ACC112 (cell line): Measurements from ENCODE around the gene A2M.

Source experiments
- H2AFZ ChIP-seq: fragments of 200-600 bp; sonication (generic); one replicate; pipeline ENCODE4 v1.6.0; 2017; ENCODE audit warnings: antibody characterized with exemption, low read length; ENCODE audit not compliant: unreplicated experiment
- H3K27ac ChIP-seq: fragments of 200-600 bp; sonication (generic); 2 replicates; pipeline ENCODE4 v1.5.1; 2014; ENCODE audit warnings: low read depth, mild to moderate bottlenecking, antibody characterized with exemption, low read length, moderate library complexity
- H3K27me3 ChIP-seq: fragments of 200-600 bp; sonication (generic); 2 replicates; pipeline ENCODE4 v1.6.1; 2014; ENCODE audit warnings: mild to moderate bottlenecking, antibody characterized with exemption, low read length, moderate library complexity, mixed read lengths; ENCODE audit not compliant: insufficient read depth
- H3K36me3 ChIP-seq: fragments of 200-600 bp; sonication (generic); 2 replicates; pipeline ENCODE4 v1.6.1; 2016; ENCODE audit warnings: mild to moderate bottlenecking, antibody characterized with exemption, low read length, moderate library complexity, mixed read lengths; ENCODE audit not compliant: insufficient read depth
- H3K4me1 ChIP-seq: fragments of 200-600 bp; sonication (generic); one replicate; pipeline ENCODE4 v1.6.1; 2016; ENCODE audit warnings: low read length, mixed read lengths; ENCODE audit not compliant: insufficient read depth, unreplicated experiment, control insufficient read depth
- H3K4me3 ChIP-seq: fragments of 200-600 bp; sonication (generic); 2 replicates; pipeline ENCODE4 v1.5.1; 2014; ENCODE audit warnings: mild to moderate bottlenecking, low read depth, low read length
- H3K79me2 ChIP-seq: fragments of 200-600 bp; sonication (generic); one replicate; pipeline ENCODE4 v1.6.0; 2016; ENCODE audit warnings: low read length; ENCODE audit not compliant: control insufficient read depth, unreplicated experiment, insufficient read depth

Gene A2M

DNA sequence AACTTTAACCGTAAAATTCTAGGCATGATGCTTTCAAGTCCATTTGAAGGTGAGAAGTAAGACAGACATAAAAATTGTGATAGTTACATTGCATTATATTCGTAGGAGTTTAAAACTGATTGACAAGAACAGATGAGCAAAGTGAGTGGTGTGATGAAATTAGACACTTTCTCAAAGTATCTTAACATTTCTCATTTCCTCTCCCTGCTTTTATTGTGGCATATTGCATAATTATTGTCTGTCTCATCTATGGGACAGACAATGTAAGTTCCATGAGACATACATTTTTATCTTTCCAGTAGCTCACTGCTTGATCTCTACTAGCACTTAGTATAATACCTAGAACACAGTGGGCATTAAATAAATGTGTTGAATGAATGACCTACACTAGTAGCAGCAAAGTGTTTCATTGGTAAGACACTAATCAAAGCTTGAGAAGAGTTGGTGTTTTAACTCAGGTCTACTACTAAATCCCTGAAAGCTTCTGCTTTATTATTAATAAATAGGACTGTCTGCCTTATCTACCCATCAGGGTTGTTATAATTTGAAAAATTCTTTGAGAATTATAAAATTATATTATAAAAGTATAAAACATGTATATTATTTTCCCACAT is 19.0 kb downstream of the A2M start:
- no peak overlapping the region for H3K27ac ChIP-seq
- H3K27me3 ChIP-seq = no peaks in the 10 kb centered on the region
- no peaks in the 10 kb centered on the region for H3K4me1 ChIP-seq
- no peaks in the 10 kb centered on the region for H3K36me3 ChIP-seq
- no peaks in the 10 kb centered on the region for H3K79me2 ChIP-seq
- no peak overlapping the region for H2AFZ ChIP-seq
- H3K4me3 ChIP-seq = no peak overlapping the region

DNA sequence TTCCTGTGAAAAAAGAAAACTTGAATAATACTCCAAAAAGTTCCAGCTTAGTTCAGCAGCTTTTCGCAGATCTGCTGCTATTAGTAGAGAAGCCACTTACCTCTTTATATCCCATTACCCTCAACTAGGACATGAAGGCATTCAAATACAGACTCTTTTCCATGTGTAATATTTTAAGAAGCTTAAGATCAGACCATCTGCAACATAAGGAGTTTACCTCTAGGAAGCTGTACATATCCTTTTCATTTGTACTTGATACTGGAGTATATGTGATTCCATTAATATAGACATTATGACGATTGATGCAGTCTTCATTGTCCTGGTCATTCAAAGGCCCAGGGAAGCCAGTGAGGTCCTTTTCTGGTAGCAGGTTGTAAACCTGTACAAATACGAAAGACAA is 20.4 kb downstream of the A2M start:
- Histone ChIP-seq H3K27ac (no peak overlapping the region), H3K4me3 (no peak overlapping the region), H2AFZ (no peak overlapping the region), H3K36me3 (no peaks in the 10 kb centered on the region), H3K27me3 (no peaks in the 10 kb centered on the region), H3K79me2 (no peaks in the 10 kb centered on the region), H3K4me1 (no peaks in the 10 kb centered on the region)

- no peaks in the 10 kb centered on the region for H3K36me3 ChIP-seq
- H2AFZ ChIP-seq = no peak overlapping the region
- H3K27me3 ChIP-seq = no peaks in the 10 kb centered on the region
Observed at GRCh38 chr12:9094512-9095206, 21.1 kb downstream of the A2M start.

GRCh38 chr12:9091891-9092598 is 23.7 kb downstream of the A2M start:
- Histone ChIP-seq H3K4me3 (no peak overlapping the region), H3K79me2 (no peaks in the 10 kb centered on the region)

More at GRCh38 chr12:9094512-9095206, 21.1 kb downstream of the A2M start:
- Histone ChIP-seq H3K4me3 (no peak overlapping the region), H3K27ac (no peak overlapping the region), H3K4me1 (no peaks in the 10 kb centered on the region), H3K79me2 (no peaks in the 10 kb centered on the region)

DNA sequence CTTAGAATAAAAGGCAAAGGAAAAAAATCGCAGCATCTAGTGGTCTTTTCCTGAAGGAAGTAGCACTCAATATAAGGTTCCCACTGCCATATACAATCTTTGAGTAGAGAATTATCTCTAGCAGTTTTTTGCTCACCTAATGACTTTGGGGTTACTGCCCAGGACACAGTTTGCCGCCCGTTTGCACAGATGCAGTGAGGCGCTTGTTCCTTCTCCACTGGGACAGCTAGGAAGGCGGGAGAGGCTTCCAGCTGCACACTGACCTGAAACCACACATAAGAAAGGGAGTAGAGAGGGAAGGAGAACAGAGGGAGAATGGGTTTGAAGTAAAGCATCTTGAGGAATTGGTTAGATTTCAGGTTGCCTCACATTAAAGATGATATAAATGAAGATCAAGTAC is 25.5 kb downstream of the A2M start:
- no peak overlapping the region for H3K27ac ChIP-seq
- H3K36me3 ChIP-seq = no peaks in the 10 kb centered on the region
- H3K4me3 ChIP-seq = no peak overlapping the region
- H3K79me2 ChIP-seq = no peaks in the 10 kb centered on the region
- no peak overlapping the region for H2AFZ ChIP-seq
- H3K4me1 ChIP-seq = no peaks in the 10 kb centered on the region
- H3K27me3 ChIP-seq = no peaks in the 10 kb centered on the region

More at GRCh38 chr12:9091891-9092598, 23.7 kb downstream of the A2M start:
- no peaks in the 10 kb centered on the region for H3K4me1 ChIP-seq
- H3K36me3 ChIP-seq = no peaks in the 10 kb centered on the region
- H3K27ac ChIP-seq = no peak overlapping the region
- H2AFZ ChIP-seq = no peak overlapping the region
- no peaks in the 10 kb centered on the region for H3K27me3 ChIP-seq

DNA sequence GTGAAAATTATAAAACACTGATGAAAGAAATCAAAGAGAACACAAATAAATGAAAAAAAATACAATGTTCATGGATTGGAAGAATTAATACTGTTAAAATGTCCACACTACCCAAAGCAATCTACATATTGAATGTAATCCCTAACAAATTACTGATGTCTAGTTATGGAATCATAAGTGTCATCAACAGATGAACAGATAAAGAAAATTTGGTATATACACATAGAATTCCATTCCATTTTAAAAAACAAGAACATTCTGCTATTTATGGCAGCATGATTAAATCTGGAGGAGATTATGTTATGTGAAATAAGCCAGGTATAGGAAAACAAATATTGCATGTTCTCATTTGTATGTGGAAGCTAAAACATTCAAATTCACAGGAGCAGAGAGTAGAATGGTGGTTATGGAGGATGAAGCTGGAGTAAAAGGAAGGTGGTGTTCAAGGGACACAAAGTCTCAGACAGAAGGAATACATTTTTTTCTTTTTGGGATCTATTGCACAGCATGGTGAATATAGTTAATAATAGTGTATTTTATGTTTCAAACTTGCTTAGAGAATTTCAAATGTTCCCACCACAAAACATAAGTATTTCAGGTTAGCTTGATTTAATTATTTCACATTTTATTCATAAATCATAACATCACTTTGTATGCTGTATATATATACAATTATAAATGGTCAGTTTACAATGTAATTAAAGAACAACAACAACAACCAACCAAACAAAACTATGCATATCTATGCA is 28.5 kb downstream of the A2M start:
- H3K36me3 ChIP-seq = no peaks in the 10 kb centered on the region
- H2AFZ ChIP-seq = no peak overlapping the region
- no peaks in the 10 kb centered on the region; the same call in 1 of the 2 replicates for H3K27me3 ChIP-seq
- no peaks in the 10 kb centered on the region for H3K79me2 ChIP-seq
- H3K4me1 ChIP-seq = no peaks in the 10 kb centered on the region
- no peak overlapping the region for H3K27ac ChIP-seq
- H3K4me3 ChIP-seq = no peak overlapping the region

GRCh38 chr12:9086087-9086486 is 29.6 kb downstream of the A2M start:
- Histone ChIP-seq H3K36me3 (no peaks in the 10 kb centered on the region), H3K27me3 (no peaks in the 10 kb centered on the region; the same call in 1 of the 2 replicates), H3K4me3 (no peak overlapping the region), H3K4me1 (no peaks in the 10 kb centered on the region), H3K27ac (no peak overlapping the region), H3K79me2 (no peaks in the 10 kb centered on the region), H2AFZ (no peak overlapping the region)

- H2AFZ ChIP-seq = no peak overlapping the region
- H3K27me3 ChIP-seq = peaks cover 3% of the 10 kb centered on the region; the same call in 1 of the 2 replicates
- H3K36me3 ChIP-seq = no peaks in the 10 kb centered on the region
- no peak overlapping the region for H3K27ac ChIP-seq
- H3K4me3 ChIP-seq = no peak overlapping the region
- no peaks in the 10 kb centered on the region for H3K4me1 ChIP-seq
- no peaks in the 10 kb centered on the region for H3K79me2 ChIP-seq
Observed at GRCh38 chr12:9084417-9084816, 31.3 kb downstream of the A2M start.

DNA sequence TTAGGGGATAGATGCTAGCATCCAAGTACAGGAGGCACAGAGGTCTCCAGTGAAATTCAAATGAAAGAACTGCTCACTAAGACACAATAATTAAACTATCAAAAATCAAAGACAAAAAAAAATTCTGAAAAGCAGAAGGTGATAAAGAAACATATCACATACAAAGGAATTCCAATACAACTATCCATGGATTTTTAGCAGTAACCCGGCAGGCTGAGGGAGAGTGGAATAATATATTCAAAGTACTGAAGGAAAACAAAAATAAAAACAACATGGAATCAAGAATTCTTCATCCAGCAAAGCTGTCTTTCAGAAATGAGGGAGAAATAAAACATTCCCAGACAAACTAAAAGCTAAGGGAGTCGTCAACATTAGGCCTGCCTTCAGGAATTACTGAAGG is 31.9 kb downstream of the A2M start:
- no peaks in the 10 kb centered on the region for H3K36me3 ChIP-seq
- no peak overlapping the region for H3K27ac ChIP-seq
- no peak overlapping the region for H3K4me3 ChIP-seq
- H2AFZ ChIP-seq = no peak overlapping the region
- H3K4me1 ChIP-seq = no peaks in the 10 kb centered on the region
- no peaks in the 10 kb centered on the region for H3K79me2 ChIP-seq
- peaks cover 5% of the 10 kb centered on the region; the same call in 1 of the 2 replicates for H3K27me3 ChIP-seq

DNA sequence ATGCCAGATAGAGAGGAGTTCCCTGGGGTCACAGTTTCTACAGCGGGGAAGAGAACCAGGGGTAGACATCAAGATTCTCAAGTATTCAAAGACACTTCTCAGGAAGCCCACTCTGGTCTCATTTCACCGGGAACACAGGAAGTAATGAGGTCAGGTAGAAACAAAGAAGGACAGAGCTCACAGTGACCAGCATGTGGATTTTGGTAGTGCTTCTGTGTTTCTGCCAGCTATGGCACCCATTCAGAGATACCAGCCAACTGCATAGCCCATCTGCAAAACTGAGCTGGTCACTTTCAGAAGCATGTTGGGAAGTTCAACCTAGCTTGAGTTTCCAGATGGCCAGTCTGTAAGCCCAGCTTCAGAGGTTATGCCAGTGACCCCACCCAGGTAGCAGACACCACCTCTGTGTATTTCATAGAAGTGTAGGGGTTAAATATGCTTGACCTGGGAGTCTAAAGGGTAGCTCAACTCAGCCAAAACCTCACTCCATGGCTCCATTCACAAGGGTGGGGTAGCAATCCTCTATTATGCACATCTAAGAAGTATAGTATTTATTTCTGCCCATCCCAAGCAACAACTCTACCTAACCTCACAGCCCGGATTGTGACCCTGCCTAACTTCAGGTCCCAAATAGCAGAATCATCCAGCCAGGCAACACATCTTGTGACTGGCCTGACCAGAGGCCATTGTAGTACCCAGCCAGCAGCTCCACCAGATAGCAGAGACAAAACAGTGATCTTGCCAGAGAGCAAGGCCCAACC is 33.9 kb downstream of the A2M start:
- H3K79me2 ChIP-seq = no peaks in the 10 kb centered on the region
- H3K36me3 ChIP-seq = no peaks in the 10 kb centered on the region
- no peak overlapping the region for H2AFZ ChIP-seq
- no peaks in the 10 kb centered on the region for H3K4me1 ChIP-seq
- H3K27ac ChIP-seq = no peak overlapping the region
- H3K27me3 ChIP-seq = peaks cover 8% of the 10 kb centered on the region; the same call in 1 of the 2 replicates
- H3K4me3 ChIP-seq = no peak overlapping the region
